ENCODE measurements around the gene MT1HL1.

MT1HL1 gene

DNA sequence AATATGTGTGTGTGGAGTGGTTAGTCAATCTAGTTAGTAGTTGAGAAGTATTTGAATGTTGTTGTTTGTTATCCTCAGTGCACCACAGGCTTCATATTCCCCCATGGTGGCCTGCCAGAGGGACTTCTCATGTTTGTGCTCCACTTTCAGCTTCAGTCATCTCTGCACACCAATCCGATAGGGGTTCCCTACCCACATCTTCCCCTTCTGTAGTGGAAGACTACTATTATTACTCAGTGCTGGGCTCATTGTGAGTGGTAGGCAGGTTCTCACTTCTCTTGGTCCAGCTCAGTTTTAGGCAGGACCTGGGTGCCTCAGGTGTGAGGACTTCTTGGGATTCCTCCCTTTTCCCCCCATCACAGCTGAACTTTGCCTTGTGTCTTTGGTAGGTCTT is 14.2 kb downstream of the MT1HL1 start:
- Histone ChIP-seq H3K9me3 (ENCODE audit: control insufficient read depth, low read length) (peaks cover 30% of the 10 kb centered on the region), H3K27ac (ENCODE audit: low read length, poor library complexity, severe bottlenecking) (no peak overlapping the region), H2BK120ac (ENCODE audit: low read depth, low read length) (no peak overlapping the region), H2AK5ac (ENCODE audit: low read length, severe bottlenecking) (no peak overlapping the region), H3K4ac (ENCODE audit: low read depth in 1 of 2, low read length in 2 of 2) (no peak overlapping the region), H2BK15ac (ENCODE audit: low read depth, poor library complexity, severe bottlenecking) (no peak overlapping the region), H3K4me1 (ENCODE audit: control insufficient read depth, insufficient read depth, low read depth, low read length) (no peaks in the 10 kb centered on the region), H3K27me3 (ENCODE audit: control insufficient read depth in 1 of 2, insufficient read depth in 1 of 2, low read length in 2 of 2) (no peaks in the 10 kb centered on the region), H3K23ac (ENCODE audit: low read length in 2 of 2) (no peak overlapping the region), H4K91ac (ENCODE audit: low read length) (no peak overlapping the region), H3K18ac (ENCODE audit: low read depth in 1 of 2, low read length in 2 of 2) (no peak overlapping the region), H3K14ac (ENCODE audit: low read length in 2 of 2) (no peak overlapping the region), H3K4me2 (ENCODE audit: low read length, poor library complexity, severe bottlenecking) (no peak overlapping the region), H3K9ac (ENCODE audit: low read length) (no peak overlapping the region), H2BK12ac (ENCODE audit: low read length in 2 of 2) (no peak overlapping the region), H3K36me3 (ENCODE audit: control insufficient read depth in 1 of 2, insufficient read depth in 2 of 2, low read depth in 1 of 2, low read length in 2 of 2) (no peaks in the 10 kb centered on the region), H3K4me3 (ENCODE audit: insufficient read depth in 1 of 2, low read depth in 1 of 2, low read length in 2 of 2) (no peak overlapping the region), H2BK5ac (ENCODE audit: low read depth, low read length, poor library complexity, severe bottlenecking) (no peak overlapping the region), H3K79me1 (replicated peaks; ENCODE audit: low read length, poor library complexity, severe bottlenecking) (no peaks in the 10 kb centered on the region), H4K8ac (ENCODE audit: low read length) (no peak overlapping the region), H2AFZ (ENCODE audit: low read depth, low read length) (no peak overlapping the region)
- no CpG with 5 or more reads among the region's 1 CpG for WGBS
- no peak for DNase-seq

DNA sequence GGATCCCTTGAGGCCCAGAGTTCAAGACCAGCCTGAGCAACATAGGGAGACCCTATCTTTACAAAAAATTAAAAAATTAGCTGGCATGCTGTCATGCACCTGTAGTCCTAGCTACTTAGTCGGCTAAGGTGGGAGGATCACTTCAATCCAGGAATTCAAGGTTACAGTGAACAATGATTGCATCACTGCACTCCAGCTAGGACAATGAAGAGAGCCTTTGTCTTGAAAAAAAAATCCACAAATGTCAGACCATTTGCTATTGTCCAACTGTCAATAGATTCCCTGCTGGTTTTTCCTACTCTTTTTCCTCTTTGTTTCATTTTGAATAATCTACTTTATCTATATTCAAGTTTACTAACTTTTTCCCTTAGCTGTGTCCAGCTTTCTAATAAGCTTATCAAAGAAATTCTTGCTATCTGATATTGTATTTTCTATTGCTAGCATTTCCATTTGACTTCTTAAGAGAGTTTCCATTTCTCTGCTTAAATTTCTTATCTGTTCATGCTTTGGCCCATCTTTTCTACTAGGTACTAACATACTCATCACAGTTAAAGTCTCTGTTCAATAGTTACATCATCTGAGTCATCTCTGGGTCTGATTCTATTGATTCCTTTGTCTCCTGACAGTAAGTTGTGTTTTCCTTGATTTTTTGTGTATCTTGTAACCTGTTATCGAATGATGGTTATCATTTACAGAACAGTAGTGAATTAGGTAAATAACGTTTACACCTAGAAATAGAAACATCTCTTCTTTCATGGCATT is 14.8 kb downstream of the MT1HL1 start:
- no peak overlapping the region for H3K23ac ChIP-seq (ENCODE audit: low read length in 2 of 2)
- no peak overlapping the region for H3K27ac ChIP-seq (ENCODE audit: low read length, poor library complexity, severe bottlenecking)
- no peaks in the 10 kb centered on the region for H3K79me1 ChIP-seq (replicated peaks; ENCODE audit: low read length, poor library complexity, severe bottlenecking)
- H3K14ac ChIP-seq (ENCODE audit: low read length in 2 of 2) = no peak overlapping the region
- H3K36me3 ChIP-seq (ENCODE audit: control insufficient read depth in 1 of 2, insufficient read depth in 2 of 2, low read depth in 1 of 2, low read length in 2 of 2) = no peaks in the 10 kb centered on the region
- no peak overlapping the region for H2BK12ac ChIP-seq (ENCODE audit: low read length in 2 of 2)
- H3K4me1 ChIP-seq (ENCODE audit: control insufficient read depth, insufficient read depth, low read depth, low read length) = no peaks in the 10 kb centered on the region
- no peak overlapping the region for H3K9ac ChIP-seq (ENCODE audit: low read length)
- H3K18ac ChIP-seq (ENCODE audit: low read depth in 1 of 2, low read length in 2 of 2) = no peak overlapping the region
- H3K4me2 ChIP-seq (ENCODE audit: low read length, poor library complexity, severe bottlenecking) = no peak overlapping the region
- no peak overlapping the region for H3K4ac ChIP-seq (ENCODE audit: low read depth in 1 of 2, low read length in 2 of 2)
- no peak overlapping the region for H4K91ac ChIP-seq (ENCODE audit: low read length)
- no peaks in the 10 kb centered on the region for H3K27me3 ChIP-seq (ENCODE audit: control insufficient read depth in 1 of 2, insufficient read depth in 1 of 2, low read length in 2 of 2)
- no peak overlapping the region for H2AFZ ChIP-seq (ENCODE audit: low read depth, low read length)
- no peak overlapping the region for H4K8ac ChIP-seq (ENCODE audit: low read length)
- H3K9me3 ChIP-seq (ENCODE audit: control insufficient read depth, low read length) = peaks cover 30% of the 10 kb centered on the region
- H3K4me3 ChIP-seq (ENCODE audit: insufficient read depth in 1 of 2, low read depth in 1 of 2, low read length in 2 of 2) = no peak overlapping the region
- H2BK120ac ChIP-seq (ENCODE audit: low read depth, low read length) = no peak overlapping the region
- no peak overlapping the region for H2AK5ac ChIP-seq (ENCODE audit: low read length, severe bottlenecking)
- 64% methylated on average over 1 of the region's 3 CpGs for WGBS
- no peak for DNase-seq
- no peak overlapping the region for H2BK15ac ChIP-seq (ENCODE audit: low read depth, poor library complexity, severe bottlenecking)
- no peak overlapping the region for H2BK5ac ChIP-seq (ENCODE audit: low read depth, low read length, poor library complexity, severe bottlenecking)

DNA sequence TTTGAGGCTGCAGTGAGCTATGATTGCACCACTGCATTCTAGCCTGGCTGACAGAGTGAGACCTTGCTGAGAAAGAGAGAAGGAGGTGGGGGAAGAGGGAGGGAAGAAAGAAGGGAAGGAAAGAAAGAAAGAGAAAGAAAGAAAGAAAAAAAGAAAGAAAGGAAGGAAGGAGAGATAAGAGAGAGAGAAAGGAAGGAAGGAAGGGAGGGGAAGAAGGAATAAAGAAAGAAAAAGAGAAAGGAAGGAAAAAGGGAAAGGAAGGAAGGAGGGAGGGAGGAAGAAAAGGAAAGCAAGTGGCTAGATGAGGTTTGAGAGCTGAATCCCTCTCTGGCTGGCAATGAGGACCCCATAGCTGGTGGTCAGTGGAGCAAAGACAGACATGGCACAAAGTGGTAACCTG is 20.4 kb downstream of the MT1HL1 start:
- no peak overlapping the region for H2BK5ac ChIP-seq (ENCODE audit: low read depth, low read length, poor library complexity, severe bottlenecking)
- H4K91ac ChIP-seq (ENCODE audit: low read length) = no peak overlapping the region
- H3K23ac ChIP-seq (ENCODE audit: low read length in 2 of 2) = no peak overlapping the region
- no peak overlapping the region for H3K4ac ChIP-seq (ENCODE audit: low read depth in 1 of 2, low read length in 2 of 2)
- H3K14ac ChIP-seq (ENCODE audit: low read length in 2 of 2) = no peak overlapping the region
- H2BK120ac ChIP-seq (ENCODE audit: low read depth, low read length) = no peak overlapping the region
- no peaks in the 10 kb centered on the region for H3K79me1 ChIP-seq (replicated peaks; ENCODE audit: low read length, poor library complexity, severe bottlenecking)
- peaks cover 21% of the 10 kb centered on the region for H3K9me3 ChIP-seq (ENCODE audit: control insufficient read depth, low read length)
- no peak overlapping the region for H3K18ac ChIP-seq (ENCODE audit: low read depth in 1 of 2, low read length in 2 of 2)
- no peaks in the 10 kb centered on the region for H3K27me3 ChIP-seq (ENCODE audit: control insufficient read depth in 1 of 2, insufficient read depth in 1 of 2, low read length in 2 of 2)
- H2BK15ac ChIP-seq (ENCODE audit: low read depth, poor library complexity, severe bottlenecking) = no peak overlapping the region
- no peak overlapping the region for H4K8ac ChIP-seq (ENCODE audit: low read length)
- no peak overlapping the region for H3K9ac ChIP-seq (ENCODE audit: low read length)
- no peak overlapping the region for H3K4me3 ChIP-seq (ENCODE audit: insufficient read depth in 1 of 2, low read depth in 1 of 2, low read length in 2 of 2)
- no peak overlapping the region for H3K27ac ChIP-seq (ENCODE audit: low read length, poor library complexity, severe bottlenecking)
- no peaks in the 10 kb centered on the region for H3K4me1 ChIP-seq (ENCODE audit: control insufficient read depth, insufficient read depth, low read depth, low read length)
- H2AFZ ChIP-seq (ENCODE audit: low read depth, low read length) = no peak overlapping the region
- no peak overlapping the region for H3K4me2 ChIP-seq (ENCODE audit: low read length, poor library complexity, severe bottlenecking)
- no peak for DNase-seq
- no peaks in the 10 kb centered on the region for H3K36me3 ChIP-seq (ENCODE audit: control insufficient read depth in 1 of 2, insufficient read depth in 2 of 2, low read depth in 1 of 2, low read length in 2 of 2)
- H2AK5ac ChIP-seq (ENCODE audit: low read length, severe bottlenecking) = no peak overlapping the region
- H2BK12ac ChIP-seq (ENCODE audit: low read length in 2 of 2) = no peak overlapping the region

DNA sequence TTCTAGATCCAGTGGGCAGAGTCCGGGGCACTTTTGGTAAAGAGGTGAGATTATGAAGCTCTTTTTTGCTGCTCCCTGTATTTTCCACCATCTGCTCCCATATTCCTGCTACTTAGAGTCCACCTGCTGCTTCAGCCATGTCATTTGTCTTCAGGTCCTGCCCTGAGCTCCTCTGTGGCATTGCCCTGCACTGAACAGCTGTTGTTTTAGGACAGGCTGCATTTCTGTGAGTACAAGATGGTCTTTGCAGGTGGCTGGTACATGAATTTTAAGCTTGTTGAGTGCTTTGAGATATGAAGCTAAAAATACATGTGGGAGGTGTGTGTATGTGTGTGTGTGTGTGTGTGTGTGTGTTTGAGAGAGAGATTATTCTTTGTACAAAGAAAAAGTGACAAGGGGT is 21.9 kb downstream of the MT1HL1 start:
- Histone ChIP-seq H2AFZ (ENCODE audit: low read depth, low read length) (no peak overlapping the region), H2AK5ac (ENCODE audit: low read length, severe bottlenecking) (no peak overlapping the region), H3K36me3 (ENCODE audit: control insufficient read depth in 1 of 2, insufficient read depth in 2 of 2, low read depth in 1 of 2, low read length in 2 of 2) (no peaks in the 10 kb centered on the region), H3K9me3 (ENCODE audit: control insufficient read depth, low read length) (peaks cover 23% of the 10 kb centered on the region), H2BK12ac (ENCODE audit: low read length in 2 of 2) (no peak overlapping the region), H3K79me1 (replicated peaks; ENCODE audit: low read length, poor library complexity, severe bottlenecking) (no peaks in the 10 kb centered on the region), H3K4ac (ENCODE audit: low read depth in 1 of 2, low read length in 2 of 2) (no peak overlapping the region), H3K18ac (ENCODE audit: low read depth in 1 of 2, low read length in 2 of 2) (no peak overlapping the region), H3K14ac (ENCODE audit: low read length in 2 of 2) (no peak overlapping the region), H3K4me1 (ENCODE audit: control insufficient read depth, insufficient read depth, low read depth, low read length) (no peaks in the 10 kb centered on the region), H4K8ac (ENCODE audit: low read length) (no peak overlapping the region), H2BK15ac (ENCODE audit: low read depth, poor library complexity, severe bottlenecking) (no peak overlapping the region), H3K9ac (ENCODE audit: low read length) (no peak overlapping the region), H2BK120ac (ENCODE audit: low read depth, low read length) (no peak overlapping the region), H3K27me3 (ENCODE audit: control insufficient read depth in 1 of 2, insufficient read depth in 1 of 2, low read length in 2 of 2) (no peaks in the 10 kb centered on the region), H3K27ac (ENCODE audit: low read length, poor library complexity, severe bottlenecking) (no peak overlapping the region), H3K4me2 (ENCODE audit: low read length, poor library complexity, severe bottlenecking) (no peak overlapping the region), H3K23ac (ENCODE audit: low read length in 2 of 2) (no peak overlapping the region), H4K91ac (ENCODE audit: low read length) (no peak overlapping the region), H3K4me3 (ENCODE audit: insufficient read depth in 1 of 2, low read depth in 1 of 2, low read length in 2 of 2) (no peak overlapping the region), H2BK5ac (ENCODE audit: low read depth, low read length, poor library complexity, severe bottlenecking) (no peak overlapping the region)
- 80% methylated on average over 1 of the region's 1 CpG for WGBS
- no peak for DNase-seq

All from mesenchymal stem cell (in vitro differentiated cells and primary cell).